DOHH2 (cell line): Measurements from ENCODE around the gene DMC1.
"Not testable (repeated sequence)": the region's sequence is repeated elsewhere in the genome, so short reads cannot be mapped to it uniquely, and the experiment has no call there.

ENCODE experiments used
- CTCF ChIP-seq: fragments of 200-600 bp; sonication (generic); IDR thresholded peaks from one replicate; pipeline ENCODE4 v1.5.1; 2014; ENCODE audit warnings: antibody characterized with exemption, mild to moderate bottlenecking, low read depth, low read length; ENCODE audit not compliant: poor library complexity, severe bottlenecking
- EZH2phosphoT487 ChIP-seq: fragments of 200-600 bp; sonication (generic); IDR thresholded peaks from 2 replicates; pipeline ENCODE4 v1.6.1; 2017; ENCODE audit warnings: borderline replicate concordance, mild to moderate bottlenecking, antibody characterized with exemption, low read length, moderate library complexity, mixed read lengths

- not testable (repeated sequence) for TF ChIP-seq CTCF, EZH2phosphoT487
Measured at GRCh38 chr22:38615064-38615405, 45.1 kb upstream of the DMC1 start.
